Ishikawa (cell line): ENCODE measurements around the gene KRT84.

Experiments
- EP300 ChIP-seq: IDR thresholded peaks from 2 replicates; pipeline ENCODE4 v1.6.1; 2012; ENCODE audit warnings: borderline replicate concordance
- MAX ChIP-seq: IDR thresholded peaks from 2 replicates; pipeline ENCODE4 v1.6.1; 2012
- RAD21 ChIP-seq: IDR thresholded peaks from 2 replicates; pipeline ENCODE4 v1.6.1; 2012; ENCODE audit warnings: low read depth
- REST ChIP-seq: IDR thresholded peaks from 2 replicates; pipeline ENCODE4 v1.6.1; 2012; ENCODE audit warnings: low read depth, mild to moderate bottlenecking
- TAF1 ChIP-seq: IDR thresholded peaks from 2 replicates; pipeline ENCODE4 v1.6.1; 2012; ENCODE audit warnings: low read depth, mild to moderate bottlenecking
- YY1 ChIP-seq: IDR thresholded peaks from 2 replicates; pipeline ENCODE4 v1.6.1; 2012; ENCODE audit warnings: low read depth

GRCh38 chr12:52353766-52354165 is 31.7 kb downstream of the KRT84 start:
- no peak for TF ChIP-seq MAX
- TF ChIP-seq REST, result no peak
- TF ChIP-seq RAD21, result no peak
- TF ChIP-seq TAF1, result no peak
- no peak for TF ChIP-seq EP300
- TF ChIP-seq YY1, result no peak
